NB4 (cell line): ENCODE results near the gene CEACAM21.
A peak's percentile ranks its signal among the peaks of the same experiment; 100 is the strongest.

Source experiments
- DNase-seq: peaks from one replicate; pipeline ENCODE4 v3.0.0; 2010; ENCODE audit warnings: low read depth
- H3K4me3 ChIP-seq: one replicate; pipeline ENCODE4 v1.5.1; 2011; ENCODE audit warnings: mild to moderate bottlenecking, low read depth, low read length, moderate library complexity
- CTCF ChIP-seq: IDR thresholded peaks from one replicate; pipeline ENCODE4 v1.5.1; 2012; ENCODE audit warnings: low read depth, low read length
- MAX ChIP-seq: IDR thresholded peaks from 2 replicates; pipeline ENCODE4 v1.6.1; 2011; ENCODE audit warnings: low read depth, low read length
- MYC ChIP-seq: IDR thresholded peaks from 2 replicates; pipeline ENCODE4 v1.6.1; 2011; ENCODE audit warnings: low read depth, low read length
- POLR2A ChIP-seq: IDR thresholded peaks from 2 replicates; pipeline ENCODE4 v1.6.1; 2011; ENCODE audit warnings: mild to moderate bottlenecking; ENCODE audit not compliant: insufficient read length; ENCODE audit errors: extremely low read depth

The CEACAM21 gene

GRCh38 chr19:41530761-41531301, 45.1 kb upstream of the CEACAM21 start:
- no peak overlapping the region for H3K4me3 ChIP-seq
- peak; percentile 30 for DNase-seq
- TF ChIP-seq MYC (no peak), MAX (no peak), POLR2A (no peak), CTCF (no peak)

- no peak for TF ChIP-seq CTCF
- TF ChIP-seq MAX = no peak
- H3K4me3 ChIP-seq = peak overlapping the region; percentile 47
- DNase-seq = peak; percentile 87
Observed at GRCh38 chr19:41531438-41532311, 44.3 kb upstream of the CEACAM21 start.

GRCh38 chr19:41532526-41532925, 43.4 kb upstream of the CEACAM21 start:
- no peak for DNase-seq
- peak overlapping the region; percentile 47 for H3K4me3 ChIP-seq
- TF ChIP-seq CTCF = no peak
- no peak for TF ChIP-seq MYC
- TF ChIP-seq POLR2A = no peak
- TF ChIP-seq MAX = no peak

- H3K4me3 ChIP-seq = no peak overlapping the region
- DNase-seq = no peak
- TF ChIP-seq CTCF (no peak), MYC (no peak), POLR2A (no peak), MAX (no peak)
Observed at GRCh38 chr19:41533671-41534215, 42.2 kb upstream of the CEACAM21 start.

- no peak for TF ChIP-seq MYC
- TF ChIP-seq CTCF = no peak
- TF ChIP-seq MAX = no peak
- TF ChIP-seq POLR2A = no peak
Observed at GRCh38 chr19:41535029-41535622, 40.8 kb upstream of the CEACAM21 start.

More at GRCh38 chr19:41535029-41535622, 40.8 kb upstream of the CEACAM21 start:
- H3K4me3 ChIP-seq = no peak overlapping the region
- no peak for DNase-seq
